GM21367 (cell line): ENCODE data around the gene TAGLN3.

Source experiments
- ATAC-seq: cut with Tn5 transposase; IDR thresholded peaks from one replicate; pipeline ENCODE4 v1.9.1; 2021; ENCODE audit not compliant: unreplicated experiment

Gene TAGLN3

GRCh38 chr3:111998636-111999483 is at the start of gene TAGLN3:
TSS of gene TAGLN3 (plus strand) at chr3:111998922. CDS start at chr3:111999423, 501 bp downstream.
- ATAC-seq = no peak

DNA sequence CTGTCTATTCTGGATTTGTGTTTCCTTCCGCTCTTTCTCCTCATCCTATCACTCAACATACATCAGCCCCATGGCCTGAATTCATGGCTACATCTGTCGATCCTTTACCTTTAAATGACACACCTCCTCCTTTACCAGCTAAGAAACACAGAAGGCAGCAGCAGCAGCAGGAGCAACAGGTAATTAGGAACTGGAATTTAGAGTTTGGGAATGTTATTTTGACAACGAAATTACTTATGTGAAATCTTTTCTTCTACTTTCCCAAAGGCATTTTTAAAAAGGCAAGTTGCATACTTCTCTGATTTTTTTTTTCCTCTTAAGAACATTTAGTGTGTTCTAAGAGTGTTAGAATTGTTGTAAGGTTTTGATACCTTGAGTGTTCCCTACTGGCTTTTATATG is 49.0 kb upstream of the TAGLN3 start:
- ATAC-seq = no peak

GRCh38 chr3:111951032-111951431 is 47.7 kb upstream of the TAGLN3 start:
- ATAC-seq = no peak

DNA sequence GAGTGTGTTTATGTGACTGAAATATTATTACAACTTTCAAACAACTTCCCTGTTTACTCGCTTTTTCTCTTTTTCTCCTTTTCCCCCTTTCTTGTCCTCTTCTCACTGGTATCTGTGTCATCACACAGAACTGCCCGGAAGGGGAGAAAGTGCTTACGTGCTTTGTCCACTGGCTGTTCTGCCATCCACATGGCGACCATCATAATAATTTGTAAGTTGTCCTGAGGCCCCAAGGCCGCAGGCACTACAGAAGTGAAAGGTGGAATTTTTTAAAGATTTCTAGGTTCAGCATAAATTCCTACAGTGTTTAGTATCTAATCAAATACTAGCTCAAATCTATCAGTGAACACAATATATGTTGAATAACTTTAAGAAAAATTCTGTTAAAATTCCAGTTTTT is 46.6 kb upstream of the TAGLN3 start:
- no peak for ATAC-seq

DNA sequence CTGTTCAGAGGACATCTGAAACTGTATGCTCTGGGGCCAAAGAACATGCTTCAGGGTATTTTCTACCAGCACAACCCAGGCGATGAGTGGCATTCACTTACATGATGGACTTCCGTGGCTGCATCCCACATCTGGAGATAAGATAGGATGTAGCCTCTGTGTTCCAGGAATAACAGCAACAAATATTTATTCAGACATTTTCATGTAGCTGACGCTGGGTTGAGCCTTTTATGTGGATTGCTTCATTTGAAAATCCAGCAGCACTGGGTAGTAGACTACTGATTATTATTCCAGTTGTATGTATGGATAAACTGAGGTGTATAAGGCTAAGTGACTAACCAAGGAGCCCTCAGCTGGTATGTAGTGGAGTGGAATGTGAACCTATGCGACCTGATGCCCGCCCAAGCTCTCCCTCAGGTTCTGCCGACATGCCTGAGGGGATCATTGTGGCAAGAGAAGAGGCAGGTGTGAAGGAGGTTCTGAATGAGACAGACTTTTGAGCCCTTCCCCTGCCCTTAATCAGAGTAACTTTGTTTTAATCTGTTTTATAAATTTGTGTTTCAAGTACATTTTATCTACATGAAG is 45.8 kb upstream of the TAGLN3 start:
- ATAC-seq = no peak

DNA sequence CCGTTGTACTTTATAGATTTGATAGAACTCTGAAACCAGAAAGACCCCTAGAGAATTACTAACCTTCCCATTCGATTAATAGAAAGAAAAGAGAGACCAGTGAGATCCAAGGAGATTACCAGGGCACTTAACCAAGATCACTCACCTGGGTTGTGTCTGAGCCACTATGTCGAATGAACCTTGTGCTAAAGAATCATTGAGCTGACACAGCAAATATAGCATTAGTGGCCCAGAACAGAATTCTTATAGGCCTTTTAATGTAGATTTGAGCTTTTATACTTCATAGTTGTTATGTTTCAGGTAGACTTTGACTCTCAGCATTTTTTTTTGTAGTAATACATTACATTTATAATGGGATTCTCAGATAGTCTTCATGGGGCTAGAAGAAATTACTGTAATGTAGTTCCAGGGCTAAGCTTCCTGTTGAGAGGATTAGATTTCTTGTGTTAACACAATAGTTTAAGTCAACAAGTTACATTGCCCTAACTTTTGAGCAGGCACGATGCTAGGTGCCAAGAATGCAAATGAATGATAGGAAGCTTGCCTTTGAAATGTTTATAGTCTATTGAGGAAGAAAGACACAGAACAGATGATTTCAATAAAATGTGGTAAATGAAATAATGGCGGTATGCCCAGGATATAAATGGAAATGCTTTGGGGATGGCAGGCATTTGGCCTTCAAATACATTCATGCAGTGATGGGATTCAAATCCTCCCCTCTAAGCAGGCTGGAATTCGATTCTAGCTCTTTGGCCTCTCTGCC is 44.3 kb upstream of the TAGLN3 start:
- no peak for ATAC-seq

GRCh38 chr3:111955876-111956275 is 42.8 kb upstream of the TAGLN3 start:
- no peak for ATAC-seq

DNA sequence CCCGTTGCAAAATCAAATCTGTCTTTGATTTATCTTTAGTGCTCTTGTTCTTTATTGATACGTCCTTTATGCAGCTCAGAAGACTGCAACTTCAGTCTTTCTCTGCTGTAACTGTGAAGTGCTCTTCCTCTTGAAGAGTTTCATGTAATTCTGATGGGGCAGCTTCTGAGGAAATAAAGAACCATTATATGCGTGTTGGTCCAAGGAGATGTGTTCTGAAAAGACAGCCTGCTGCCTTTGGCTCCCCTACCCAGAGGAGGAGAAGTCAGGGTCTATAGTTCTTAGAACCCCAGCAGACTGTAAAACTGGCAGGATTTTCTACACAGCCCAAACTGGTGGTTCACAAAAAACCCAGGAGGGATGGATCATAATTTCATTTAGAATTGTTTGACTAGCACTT is 42.3 kb upstream of the TAGLN3 start:
- no peak for ATAC-seq

DNA sequence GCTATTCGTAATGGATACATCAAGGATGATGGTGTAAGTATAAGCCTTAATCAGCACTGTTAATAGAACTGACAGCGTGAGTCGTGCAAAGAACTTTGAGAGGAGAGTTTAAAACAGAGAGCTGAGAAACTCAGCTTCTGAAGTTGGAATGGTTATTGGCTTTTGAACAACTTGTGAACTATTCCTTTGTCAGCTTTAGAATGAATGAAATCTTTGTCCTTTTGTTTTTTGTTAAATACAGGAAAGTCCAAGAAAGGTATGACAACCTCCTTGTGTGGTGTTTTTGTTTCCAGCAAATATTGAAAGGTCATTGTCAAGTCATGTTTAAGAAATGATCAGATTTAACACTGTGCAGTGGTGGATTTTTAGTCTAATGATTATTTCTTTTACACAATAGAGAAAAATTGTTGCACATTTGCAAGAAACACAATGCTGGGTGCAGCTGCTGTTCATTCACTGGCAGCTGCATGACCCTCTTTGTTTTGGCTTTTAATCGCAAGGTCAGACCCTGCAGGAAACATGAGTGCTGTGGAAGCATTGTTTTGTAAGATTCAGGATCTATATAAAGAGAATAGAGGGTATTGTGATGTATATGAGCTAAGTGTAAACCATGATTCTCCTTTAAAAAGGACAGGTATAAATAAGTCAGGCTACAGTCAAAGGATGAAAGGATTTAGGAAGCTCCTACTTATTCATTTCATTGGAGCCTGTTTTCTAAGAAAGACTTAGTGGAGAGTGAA is 41.6 kb upstream of the TAGLN3 start:
- no peak for ATAC-seq

DNA sequence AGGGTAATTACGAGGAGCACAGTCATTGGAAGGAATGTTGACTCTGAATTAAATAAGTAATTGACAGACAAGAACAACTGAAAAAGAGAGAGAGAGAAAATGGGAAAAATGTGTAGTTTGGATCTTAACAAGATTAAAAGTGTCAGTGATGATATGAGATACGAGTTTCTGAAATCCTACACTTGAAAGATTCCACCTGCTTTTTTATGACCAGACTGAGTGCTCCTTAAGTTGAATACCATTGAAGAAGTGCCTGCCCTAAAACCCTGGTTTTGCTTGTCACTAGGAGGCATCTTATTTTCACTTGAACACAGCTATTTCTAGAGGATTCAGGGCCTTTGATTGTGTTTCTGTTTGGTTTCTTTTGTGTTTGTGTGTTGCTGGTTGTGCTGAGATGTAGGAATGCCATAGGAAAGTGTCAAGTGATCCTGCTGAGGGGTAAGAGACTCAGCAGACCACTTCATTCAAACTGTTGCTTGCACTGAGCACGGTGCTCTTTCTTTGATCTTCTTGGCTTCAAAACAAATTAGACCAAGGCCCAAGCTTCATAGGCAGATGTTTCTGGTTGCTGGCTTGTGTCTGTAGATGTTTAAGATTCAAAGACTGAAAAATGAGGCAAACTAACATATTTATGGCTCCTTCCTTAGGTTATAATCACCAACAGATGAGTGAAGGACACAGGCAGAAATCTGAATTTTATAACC is 37.1 kb upstream of the TAGLN3 start:
- ATAC-seq = no peak

GRCh38 chr3:111963424-111963823 is 35.3 kb upstream of the TAGLN3 start:
- ATAC-seq = no peak

DNA sequence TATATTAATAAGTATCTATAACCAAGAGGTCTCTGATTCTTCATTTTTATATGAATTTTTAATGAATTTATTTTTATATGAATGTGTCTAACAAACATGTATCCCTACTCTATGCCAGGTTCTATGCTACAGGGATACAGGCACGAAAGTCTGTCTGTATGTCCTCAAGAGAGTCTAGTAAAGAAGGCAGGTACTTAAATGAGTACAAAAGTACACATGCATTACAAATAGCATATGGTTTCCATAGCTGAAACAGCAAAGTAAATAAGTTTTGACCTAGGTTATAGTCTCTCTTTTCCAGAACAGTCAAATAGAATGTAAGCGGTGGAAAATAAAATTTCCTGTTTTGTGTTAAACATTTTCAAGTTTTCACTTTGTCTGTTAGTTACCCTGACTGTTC is 33.2 kb upstream of the TAGLN3 start:
- ATAC-seq = no peak

DNA sequence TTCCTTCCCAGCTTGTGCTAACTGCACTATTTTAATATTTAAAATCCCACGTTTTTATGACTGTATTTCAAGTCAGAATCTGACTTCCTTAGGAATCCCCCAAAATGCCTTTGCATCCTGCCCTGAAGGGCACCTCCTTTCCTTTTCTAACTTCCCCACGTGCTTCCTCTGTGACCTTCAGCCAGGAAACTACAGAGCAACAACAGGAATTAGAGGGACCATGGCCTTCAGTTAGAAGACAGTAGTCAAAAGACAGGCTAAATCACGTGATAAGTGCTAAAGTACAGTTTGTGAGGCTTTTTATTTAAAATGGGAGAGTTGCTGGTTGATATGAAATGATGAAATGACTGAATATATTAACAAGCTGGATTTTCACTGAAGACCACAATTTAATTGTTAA is 31.7 kb upstream of the TAGLN3 start:
- ATAC-seq = no peak

DNA sequence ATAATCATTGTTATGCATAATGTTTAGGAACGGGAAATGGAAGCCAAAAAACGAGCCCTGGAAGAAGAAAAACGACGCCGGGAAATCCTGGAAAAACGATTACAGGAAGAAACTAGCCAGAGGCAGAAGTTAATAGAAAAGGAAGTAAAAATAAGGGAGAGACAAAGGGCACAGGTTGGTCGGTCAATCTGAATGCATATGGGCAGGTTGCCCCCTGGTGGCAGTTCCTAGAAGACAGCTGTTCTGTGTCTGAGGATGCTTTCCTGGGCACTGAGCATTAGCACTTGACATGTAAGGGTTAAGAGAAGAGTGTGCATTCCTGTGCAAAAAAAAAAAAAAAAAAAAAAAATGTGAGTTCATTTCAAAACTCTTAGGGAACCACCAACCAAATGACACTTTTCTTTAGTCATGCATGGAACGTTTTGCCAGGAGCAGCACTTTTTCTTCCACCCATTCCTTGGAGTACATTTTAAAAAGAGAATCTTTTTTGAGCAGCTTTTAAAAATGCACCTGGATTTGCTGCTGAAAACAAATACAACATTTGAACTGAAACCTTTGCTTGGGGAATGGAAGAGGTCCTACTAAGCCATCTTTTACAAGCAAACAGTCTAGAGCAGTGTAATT is 31.0 kb upstream of the TAGLN3 start:
- ATAC-seq = peak; percentile 86

DNA sequence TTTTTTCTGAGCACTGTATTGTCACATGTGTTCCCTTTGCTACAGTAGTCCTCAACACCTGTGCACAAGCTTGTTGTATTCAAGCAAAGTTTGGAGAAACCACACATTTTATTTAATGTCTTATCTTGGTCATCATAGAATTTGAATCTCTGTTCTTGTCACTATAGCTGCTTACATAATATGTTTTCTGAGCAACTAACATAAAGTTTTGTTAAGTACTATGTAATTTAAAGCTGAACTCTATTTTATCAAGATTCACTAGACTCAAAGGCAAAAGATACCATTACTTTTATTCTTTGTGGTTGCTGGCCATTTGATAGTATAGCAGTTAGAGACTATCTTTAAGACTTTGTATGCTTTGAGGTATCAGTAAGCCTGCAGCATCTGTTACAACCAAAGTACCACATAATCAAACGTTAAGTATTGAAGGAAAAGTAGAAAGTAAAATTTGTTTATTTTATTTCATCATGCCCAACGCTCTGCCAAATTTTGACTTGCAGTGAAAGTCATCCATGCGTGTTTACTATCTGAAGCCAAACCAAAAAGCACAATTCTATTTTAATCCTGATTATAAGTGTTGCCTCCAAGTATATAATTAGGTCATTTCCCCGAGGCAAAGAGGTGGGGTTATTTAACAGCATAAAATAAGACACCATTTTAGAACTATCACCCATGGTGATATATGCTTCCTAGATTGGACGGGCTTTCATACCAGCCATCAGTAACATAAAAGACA is 30.2 kb upstream of the TAGLN3 start:
- ATAC-seq = no peak

- ATAC-seq = no peak
Measured at GRCh38 chr3:111970376-111970775, 28.3 kb upstream of the TAGLN3 start.

- ATAC-seq = no peak
Measured at GRCh38 chr3:111971533-111972130, 27.1 kb upstream of the TAGLN3 start.

GRCh38 chr3:111972891-111973290 is 25.8 kb upstream of the TAGLN3 start:
- no peak for ATAC-seq

DNA sequence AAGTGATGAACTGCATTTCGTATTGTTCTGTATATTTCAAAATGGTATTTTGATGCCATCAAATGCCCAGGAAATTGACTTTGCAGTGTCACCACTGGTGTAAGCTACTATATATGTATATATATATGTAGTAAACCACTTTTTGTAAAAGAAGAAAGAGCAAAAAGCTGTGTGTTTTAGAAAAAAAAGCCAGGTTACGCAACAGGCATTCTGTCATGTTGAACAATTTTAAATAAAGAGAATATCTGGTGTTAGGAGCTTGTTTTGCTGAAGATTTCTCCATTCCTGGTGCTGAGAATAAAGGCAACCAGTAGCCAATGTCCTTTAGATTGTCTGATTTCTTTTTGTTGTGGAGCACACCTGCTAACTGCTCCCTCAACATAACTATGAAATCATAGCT is 23.6 kb upstream of the TAGLN3 start:
- no peak for ATAC-seq
